22Rv1 (cell line): ENCODE results near the gene AMBRA1.

ENCODE experiments used
- H3K27ac ChIP-seq: fragments of 450-650 bp; 2 replicates; pipeline ENCODE4 v1.5.1; 2017
- ZFX ChIP-seq: fragments of 450-650 bp; IDR thresholded peaks from 2 replicates; pipeline ENCODE4 v1.6.1; 2017; ENCODE audit warnings: antibody characterized with exemption, borderline replicate concordance
- TF ChIP-seq, protein P1 (sequence below): fragments of 450-650 bp; IDR thresholded peaks from 2 replicates; pipeline ENCODE4 v1.5.1; 2017; ENCODE audit warnings: mild to moderate bottlenecking

AMBRA1 gene

GRCh38 chr11:46593550-46594373 lies at the start of gene AMBRA1:
Gene AMBRA1, minus strand, starts transcription at chr11:46594023. Its CDS starts 45,643 bp downstream, at chr11:46548380.
- peak within 1 kb of the TSS; percentile 75 for H3K27ac ChIP-seq
- TF ChIP-seq ZFX, result 0 out of 2 replicates have a peak, but pooled peaks have one; percentile 35
- TF ChIP-seq, protein P1, sequence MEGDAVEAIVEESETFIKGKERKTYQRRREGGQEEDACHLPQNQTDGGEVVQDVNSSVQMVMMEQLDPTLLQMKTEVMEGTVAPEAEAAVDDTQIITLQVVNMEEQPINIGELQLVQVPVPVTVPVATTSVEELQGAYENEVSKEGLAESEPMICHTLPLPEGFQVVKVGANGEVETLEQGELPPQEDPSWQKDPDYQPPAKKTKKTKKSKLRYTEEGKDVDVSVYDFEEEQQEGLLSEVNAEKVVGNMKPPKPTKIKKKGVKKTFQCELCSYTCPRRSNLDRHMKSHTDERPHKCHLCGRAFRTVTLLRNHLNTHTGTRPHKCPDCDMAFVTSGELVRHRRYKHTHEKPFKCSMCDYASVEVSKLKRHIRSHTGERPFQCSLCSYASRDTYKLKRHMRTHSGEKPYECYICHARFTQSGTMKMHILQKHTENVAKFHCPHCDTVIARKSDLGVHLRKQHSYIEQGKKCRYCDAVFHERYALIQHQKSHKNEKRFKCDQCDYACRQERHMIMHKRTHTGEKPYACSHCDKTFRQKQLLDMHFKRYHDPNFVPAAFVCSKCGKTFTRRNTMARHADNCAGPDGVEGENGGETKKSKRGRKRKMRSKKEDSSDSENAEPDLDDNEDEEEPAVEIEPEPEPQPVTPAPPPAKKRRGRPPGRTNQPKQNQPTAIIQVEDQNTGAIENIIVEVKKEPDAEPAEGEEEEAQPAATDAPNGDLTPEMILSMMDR, result no peak

DNA sequence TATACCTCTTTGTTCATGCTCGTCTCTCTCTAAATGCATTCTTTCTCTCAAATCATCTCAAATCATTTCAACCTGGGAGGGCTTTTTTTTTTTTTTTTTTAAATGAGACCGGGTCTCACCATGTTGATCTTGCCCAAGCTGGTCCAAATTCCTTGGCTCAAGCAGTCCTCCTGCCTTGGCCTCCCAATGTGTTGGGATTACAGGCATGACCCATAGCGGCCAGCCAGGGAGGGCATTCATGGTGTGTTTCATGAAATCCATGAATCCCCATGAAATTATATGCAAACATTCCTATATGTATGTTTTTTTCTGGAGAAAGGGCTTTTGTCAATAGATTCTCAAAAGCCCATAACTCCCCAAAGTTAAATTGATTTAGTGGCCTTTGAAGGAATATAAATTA lies 49.7 kb upstream of the AMBRA1 start:
- TF ChIP-seq, protein P1, result no peak
- TF ChIP-seq ZFX, result no peak
- H3K27ac ChIP-seq, result no peak overlapping the region

DNA sequence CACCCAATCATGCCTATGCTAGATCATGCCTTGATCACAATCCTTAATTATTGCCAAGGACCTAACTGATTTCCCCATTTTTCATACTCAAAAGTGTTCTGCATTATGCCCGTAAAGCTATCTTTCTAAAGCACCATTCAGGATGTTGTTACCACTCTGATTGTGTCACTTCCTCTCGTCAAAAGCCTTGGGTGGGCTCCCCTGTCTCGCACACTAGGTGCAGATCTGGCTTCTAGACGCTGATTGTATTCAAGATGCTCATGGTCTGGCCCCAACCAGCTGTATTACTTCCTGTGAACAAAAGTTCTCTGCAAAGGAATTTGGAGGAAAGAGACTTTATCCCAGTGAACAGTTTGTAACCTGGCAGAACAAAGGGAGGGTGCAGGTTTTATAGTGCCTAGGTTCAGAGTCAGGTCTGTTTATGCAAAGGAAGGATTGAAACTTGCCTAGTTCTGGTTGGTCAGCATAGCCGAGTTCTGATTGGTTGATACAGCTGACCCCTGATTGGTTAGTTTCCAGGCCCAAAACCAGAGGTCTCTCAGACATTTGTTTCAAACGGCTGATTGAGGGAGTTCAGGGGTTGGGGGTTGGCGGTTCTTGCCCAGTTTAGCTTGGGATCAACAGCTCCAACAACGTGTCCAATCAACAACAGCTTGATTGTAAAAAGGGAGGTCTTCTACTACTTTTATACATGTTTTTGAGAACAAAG lies 49.0 kb upstream of the AMBRA1 start:
- no peak for TF ChIP-seq ZFX

DNA sequence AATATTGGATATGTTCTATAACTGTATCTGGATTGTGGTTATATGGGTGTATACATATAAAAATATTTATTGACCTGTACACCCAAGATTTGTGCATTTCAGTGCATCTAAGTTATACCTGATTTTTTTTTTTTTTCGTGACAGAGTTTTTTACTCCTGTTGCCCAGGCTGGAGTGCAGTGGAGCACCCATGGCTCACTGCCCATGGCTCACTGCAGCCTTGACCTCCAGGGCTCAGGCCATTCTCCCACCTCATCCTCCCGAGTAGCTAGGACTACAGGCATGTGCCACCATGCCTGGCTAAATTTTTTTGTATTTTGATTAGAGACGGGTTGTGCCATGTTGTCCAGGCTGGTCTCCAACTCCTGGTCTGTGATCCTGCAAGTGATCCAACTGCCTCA lies 47.8 kb upstream of the AMBRA1 start:
- TF ChIP-seq, protein P1, result no peak
- TF ChIP-seq ZFX, result no peak
- H3K27ac ChIP-seq, result no peak overlapping the region

More for the DNA sequence above, 49.0 kb upstream of the AMBRA1 start:
- no peak overlapping the region for H3K27ac ChIP-seq

DNA sequence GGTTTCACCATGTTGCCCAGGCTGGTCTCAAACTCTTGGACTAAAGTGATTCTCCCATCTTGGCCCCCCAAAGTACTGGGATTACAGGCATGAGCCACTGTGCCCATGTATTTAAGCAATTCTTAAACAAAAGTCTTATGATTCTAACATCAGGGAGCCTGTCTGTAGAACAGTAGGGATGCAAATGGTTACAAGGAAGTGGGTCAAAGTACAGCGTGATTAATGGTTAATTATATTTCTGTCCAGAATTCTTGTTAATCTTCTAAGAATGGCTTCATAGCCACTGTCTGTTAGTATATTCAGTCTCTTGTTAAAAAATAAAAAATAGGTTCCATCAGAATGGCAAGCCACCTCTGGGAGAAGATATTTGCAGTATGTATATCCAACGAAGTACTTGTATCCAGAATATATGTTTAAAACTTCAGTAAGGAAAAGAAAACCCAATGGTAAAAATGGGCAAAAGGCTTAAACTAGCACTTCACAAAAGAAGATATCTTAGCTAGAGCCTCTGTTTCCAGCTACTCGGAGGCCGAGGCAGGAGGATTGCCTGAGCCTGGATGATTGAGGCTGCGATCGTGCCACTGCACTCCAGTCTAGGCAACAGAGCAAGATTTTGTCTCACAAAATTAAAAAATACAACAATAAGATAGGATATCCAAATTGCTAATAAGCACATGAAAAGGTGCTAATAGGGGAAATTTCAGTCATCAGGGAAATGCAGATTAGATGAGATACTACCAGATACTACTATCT lies 46.4 kb upstream of the AMBRA1 start:
- H3K27ac ChIP-seq, result no peak overlapping the region
- TF ChIP-seq, protein P1, result no peak
- TF ChIP-seq ZFX, result no peak

GRCh38 chr11:46639197-46639839 lies 45.5 kb upstream of the AMBRA1 start:
- TF ChIP-seq, protein P1, result no peak
- TF ChIP-seq ZFX, result no peak
- H3K27ac ChIP-seq, result no peak overlapping the region

DNA sequence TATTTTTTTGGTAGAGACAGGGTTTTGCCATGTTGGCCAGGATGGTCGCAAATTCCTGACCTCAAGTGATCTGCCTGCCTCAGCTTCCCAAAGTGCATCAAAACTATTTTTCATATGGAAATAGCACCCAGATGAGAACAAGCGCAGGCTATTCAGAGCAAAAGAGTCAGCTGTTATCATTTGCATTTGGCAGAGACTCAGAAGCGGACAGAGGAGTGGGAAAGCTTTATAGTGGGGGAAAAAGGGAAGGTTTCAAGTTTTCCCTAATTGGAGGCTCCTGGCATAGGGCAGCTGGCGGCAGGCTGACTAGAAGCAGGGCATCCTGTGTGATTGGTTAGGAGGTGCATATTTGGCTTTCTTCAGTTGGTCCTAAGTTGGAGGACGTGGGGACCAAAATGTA lies 43.7 kb upstream of the AMBRA1 start:
- no peak for TF ChIP-seq ZFX
- TF ChIP-seq, protein P1, result no peak

More for the DNA sequence above, 43.7 kb upstream of the AMBRA1 start:
- no peak overlapping the region for H3K27ac ChIP-seq
